Neural progenitor cell (in vitro differentiated cells): Measurements from ENCODE around the gene ELMOD2. TPM values are rescaled to one million over a fixed set of nuclear protein-coding genes. Genes with fewer than 3 reads are reported as not detected.

Source experiments
- DNase-seq: peaks from one replicate; pipeline ENCODE4 v3.0.0-alpha.2; 2016; ENCODE audit warnings: low spot score
- H2AFZ ChIP-seq: fragments of 200-600 bp; sonication (generic); replicated peaks from 2 replicates; pipeline ENCODE4 v1.6.1; 2016; ENCODE audit warnings: antibody characterized with exemption
- H3F3A ChIP-seq: fragments of 200-600 bp; sonication (generic); 2 replicates; pipeline ENCODE4 v1.6.1; 2016; ENCODE audit warnings: antibody characterized with exemption, low read depth
- H3K27ac ChIP-seq: fragments of 200-600 bp; sonication (generic); 2 replicates; pipeline ENCODE4 v1.5.1; 2016; ENCODE audit warnings: mild to moderate bottlenecking
- H3K27me3 ChIP-seq: fragments of 200-600 bp; sonication (generic); 2 replicates; pipeline ENCODE4 v1.6.1; 2016; ENCODE audit warnings: mild to moderate bottlenecking, moderate library complexity
- H3K36me3 ChIP-seq: fragments of 200-600 bp; sonication (generic); 2 replicates; pipeline ENCODE4 v1.5.1; 2016
- H3K4me1 ChIP-seq: fragments of 200-600 bp; sonication (generic); 2 replicates; pipeline ENCODE4 v1.6.1; 2016; ENCODE audit warnings: mixed run types
- H3K4me2 ChIP-seq: fragments of 200-600 bp; sonication (generic); 2 replicates; pipeline ENCODE4 v1.6.1; 2016
- H3K4me3 ChIP-seq: fragments of 200-600 bp; sonication (generic); 2 replicates; pipeline ENCODE4 v1.5.1; 2016
- H3K79me2 ChIP-seq: fragments of 200-600 bp; sonication (generic); 2 replicates; pipeline ENCODE4 v1.6.1; 2016; ENCODE audit warnings: low read depth
- H3K9ac ChIP-seq: fragments of 200-600 bp; sonication (generic); 2 replicates; pipeline ENCODE4 v1.6.1; 2016
- H3K9me3 ChIP-seq: fragments of 200-600 bp; sonication (generic); 2 replicates; pipeline ENCODE4 v1.5.1; 2016; ENCODE audit warnings: low read depth
- H4K20me1 ChIP-seq: fragments of 200-600 bp; sonication (generic); 2 replicates; pipeline ENCODE4 v1.6.1; 2016; ENCODE audit warnings: low read depth
- H3K27ac Mint-ChIP-seq: 3 replicates; pipeline ENCODE4 v1.8.0; 2021; ENCODE audit warnings: mixed read lengths
- H3K27me3 Mint-ChIP-seq: 2 replicates; pipeline ENCODE4 v1.8.0; 2022; ENCODE audit warnings: low read depth, mild to moderate bottlenecking, inconsistent platforms, moderate library complexity, mixed read lengths; ENCODE audit not compliant: insufficient read depth
- H3K36me3 Mint-ChIP-seq: 3 replicates; pipeline ENCODE4 v1.8.0; 2021; ENCODE audit warnings: mixed read lengths
- H3K4me1 Mint-ChIP-seq: 3 replicates; pipeline ENCODE4 v1.8.0; 2021; ENCODE audit warnings: mixed read lengths
- H3K4me3 Mint-ChIP-seq: 3 replicates; pipeline ENCODE4 v1.8.0; 2021; ENCODE audit warnings: mild to moderate bottlenecking, moderate library complexity, mixed read lengths
- H3K9me3 Mint-ChIP-seq: 3 replicates; pipeline ENCODE4 v1.8.0; 2020; ENCODE audit warnings: mixed read lengths
- EZH2 ChIP-seq: fragments of 200-600 bp; sonication (generic); IDR thresholded peaks from 2 replicates; pipeline ENCODE4 v1.6.1; 2017; ENCODE audit warnings: antibody characterized with exemption, mild to moderate bottlenecking, moderate library complexity
- EZH2phosphoT487 ChIP-seq: fragments of 200-600 bp; sonication (generic); IDR thresholded peaks from 2 replicates; pipeline ENCODE4 v1.6.1; 2017; ENCODE audit warnings: antibody characterized with exemption
- total RNA-seq: library from RNA; depleted of rRNA; stranded (reverse); fragments of >200 nt; gene quantifications from 2 replicates; pipeline ENCODE4 v1.2.3, GENCODE V29; 2015; ENCODE audit warnings: low replicate concordance
- TF ChIP-seq, protein P1 (sequence below): fragments of 200-600 bp; sonication (generic); IDR thresholded peaks from 2 replicates; pipeline ENCODE4 v1.5.1; 2017; ENCODE audit warnings: antibody characterized with exemption, mild to moderate bottlenecking

The ELMOD2 gene
- total RNA-seq, 1 donor from 2014 or later, result 128 TPM

DNA sequence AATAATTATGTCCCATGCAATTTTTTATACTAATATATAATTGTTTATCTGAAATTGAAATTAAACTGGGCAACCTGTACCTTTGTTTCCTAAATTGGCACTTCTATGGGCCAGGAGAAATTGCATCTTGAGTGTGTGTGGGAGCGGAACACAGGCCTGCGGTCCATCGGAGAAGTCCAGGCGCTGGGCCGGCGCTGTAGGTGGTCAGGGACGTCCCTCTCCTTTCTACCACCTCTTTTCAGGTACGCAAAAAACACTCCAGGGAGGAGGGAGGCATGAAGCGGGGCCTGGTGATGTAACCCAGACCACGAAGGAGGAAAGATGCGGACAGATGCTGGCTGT lies 26.6 kb upstream of the ELMOD2 start:
- Mint-ChIP-seq H3K4me1 (peaks cover 12% of the 10 kb centered on the region), H3K36me3 (no peaks in the 10 kb centered on the region), H3K27ac (no peak overlapping the region), H3K4me3 (peak overlapping the region; percentile 62), H3K27me3 (peaks cover 13% of the 10 kb centered on the region), H3K9me3 (peaks cover 2% of the 10 kb centered on the region)
- H2AFZ ChIP-seq, result peak overlapping the region; percentile 77
- no peaks in the 10 kb centered on the region for H4K20me1 ChIP-seq
- no peak overlapping the region for H3K9ac ChIP-seq
- DNase-seq, result no peak
- no peaks in the 10 kb centered on the region for H3K79me2 ChIP-seq
- TF ChIP-seq EZH2, result no peak
- TF ChIP-seq EZH2phosphoT487, result no peak
- TF ChIP-seq, protein P1, sequence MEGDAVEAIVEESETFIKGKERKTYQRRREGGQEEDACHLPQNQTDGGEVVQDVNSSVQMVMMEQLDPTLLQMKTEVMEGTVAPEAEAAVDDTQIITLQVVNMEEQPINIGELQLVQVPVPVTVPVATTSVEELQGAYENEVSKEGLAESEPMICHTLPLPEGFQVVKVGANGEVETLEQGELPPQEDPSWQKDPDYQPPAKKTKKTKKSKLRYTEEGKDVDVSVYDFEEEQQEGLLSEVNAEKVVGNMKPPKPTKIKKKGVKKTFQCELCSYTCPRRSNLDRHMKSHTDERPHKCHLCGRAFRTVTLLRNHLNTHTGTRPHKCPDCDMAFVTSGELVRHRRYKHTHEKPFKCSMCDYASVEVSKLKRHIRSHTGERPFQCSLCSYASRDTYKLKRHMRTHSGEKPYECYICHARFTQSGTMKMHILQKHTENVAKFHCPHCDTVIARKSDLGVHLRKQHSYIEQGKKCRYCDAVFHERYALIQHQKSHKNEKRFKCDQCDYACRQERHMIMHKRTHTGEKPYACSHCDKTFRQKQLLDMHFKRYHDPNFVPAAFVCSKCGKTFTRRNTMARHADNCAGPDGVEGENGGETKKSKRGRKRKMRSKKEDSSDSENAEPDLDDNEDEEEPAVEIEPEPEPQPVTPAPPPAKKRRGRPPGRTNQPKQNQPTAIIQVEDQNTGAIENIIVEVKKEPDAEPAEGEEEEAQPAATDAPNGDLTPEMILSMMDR, result no peak
- no peak overlapping the region for H3K27ac ChIP-seq
- H3K4me2 ChIP-seq, result peak overlapping the region; percentile 75
- H3K4me3 ChIP-seq, result peak overlapping the region; percentile 40
- no peaks in the 10 kb centered on the region for H3K36me3 ChIP-seq
- H3F3A ChIP-seq, result peaks cover 6% of the 10 kb centered on the region
- H3K27me3 ChIP-seq, result peaks cover 79% of the 10 kb centered on the region
- H3K9me3 ChIP-seq, result no peaks in the 10 kb centered on the region
- peaks cover 13% of the 10 kb centered on the region for H3K4me1 ChIP-seq

DNA sequence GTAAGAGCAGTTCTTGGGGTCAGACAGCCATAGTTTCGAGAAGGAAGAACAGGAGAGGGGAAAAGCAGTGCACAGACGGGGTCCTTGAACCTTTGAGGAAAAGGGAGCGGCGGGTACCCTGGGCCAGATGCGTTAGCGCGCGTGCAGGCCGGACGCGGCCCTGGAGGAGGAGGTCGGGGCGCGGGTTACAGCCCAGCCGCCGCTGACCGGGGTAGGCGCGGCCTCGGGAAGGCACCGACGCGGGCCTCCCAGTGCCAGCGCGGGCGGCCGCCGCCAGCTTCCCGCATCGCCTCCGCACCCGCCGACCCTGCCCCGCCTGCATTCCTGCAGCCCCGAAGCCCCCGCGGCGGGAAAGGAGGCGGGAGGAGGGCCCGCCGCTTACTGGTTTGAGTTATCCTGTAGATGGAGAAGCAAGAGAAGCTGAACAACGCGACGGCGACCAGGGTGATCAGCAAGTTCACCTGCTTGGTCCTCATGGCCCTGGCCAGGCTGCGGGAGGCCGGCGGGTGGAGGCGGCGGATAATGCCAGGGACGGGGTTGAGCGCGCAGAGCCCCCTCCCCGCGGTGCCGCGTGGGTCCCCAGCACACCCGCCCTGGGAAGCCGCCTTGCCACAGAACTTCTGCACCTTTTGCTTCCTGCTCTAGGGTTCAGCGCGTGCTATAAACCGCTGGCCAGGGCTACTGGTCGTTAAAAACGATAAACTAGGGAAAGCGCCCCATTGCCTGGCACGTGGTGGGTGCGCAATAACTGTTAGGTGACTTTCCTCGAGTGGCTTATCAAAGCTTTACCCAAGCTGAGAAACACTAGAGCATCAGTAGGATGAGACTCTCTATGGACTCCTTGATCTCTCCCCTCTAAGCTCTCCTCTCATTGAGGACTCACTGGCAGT lies 26.0 kb upstream of the ELMOD2 start, which contains the start of gene MGAT4D:
Gene MGAT4D (minus strand): TSS at position 547 of the 890 bp plus-strand sequence. CDS start 71 bp downstream, at position 476.
- H3K9ac ChIP-seq, result no peak within 1 kb of the TSS
- H3K27me3 ChIP-seq, result peaks cover 79% of the 10 kb centered on the region
- H2AFZ ChIP-seq, result peak within 1 kb of the TSS; percentile 77

DNA sequence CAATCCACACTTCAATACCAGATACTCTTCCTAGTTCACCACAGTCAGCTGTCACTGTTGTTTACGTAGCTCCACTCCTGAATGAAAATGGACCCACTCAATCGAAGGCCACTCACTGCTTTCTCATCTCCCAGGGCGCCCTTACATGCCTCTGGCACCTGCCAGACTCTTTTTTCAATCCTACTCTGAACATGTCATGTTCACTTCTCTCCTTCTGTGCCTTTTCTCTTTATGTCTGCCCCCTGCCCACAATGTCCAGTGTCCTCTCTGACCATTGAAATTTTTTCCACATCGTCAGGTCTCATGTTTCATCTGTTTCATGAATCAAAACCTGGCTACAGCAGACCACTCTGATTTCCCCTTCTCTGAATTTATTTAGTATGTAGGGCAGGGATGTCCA lies 24.6 kb upstream of the ELMOD2 start:
- Histone ChIP-seq H3K79me2 (no peaks in the 10 kb centered on the region), H3K9me3 (no peaks in the 10 kb centered on the region), H2AFZ (no peak overlapping the region), H4K20me1 (no peaks in the 10 kb centered on the region), H3K4me2 (no peak overlapping the region), H3K27me3 (peaks cover 76% of the 10 kb centered on the region), H3K4me1 (peaks cover 13% of the 10 kb centered on the region), H3K27ac (no peak overlapping the region), H3K9ac (no peak overlapping the region), H3K36me3 (no peaks in the 10 kb centered on the region), H3F3A (peaks cover 6% of the 10 kb centered on the region), H3K4me3 (no peak overlapping the region)
- Mint-ChIP-seq H3K27me3 (peaks cover 13% of the 10 kb centered on the region), H3K9me3 (peaks cover 2% of the 10 kb centered on the region), H3K27ac (no peak overlapping the region), H3K4me3 (no peak overlapping the region), H3K4me1 (peaks cover 11% of the 10 kb centered on the region), H3K36me3 (no peaks in the 10 kb centered on the region)
- TF ChIP-seq EZH2 (no peak), EZH2phosphoT487 (no peak)
- TF ChIP-seq, protein P1, result no peak
- no peak for DNase-seq

More for the DNA sequence above, 26.0 kb upstream of the ELMOD2 start, which contains the start of gene MGAT4D:
- TF ChIP-seq, protein P1, result no peak
- TF ChIP-seq EZH2, result peak; percentile 91
- peak; percentile 93 for TF ChIP-seq EZH2phosphoT487
- Mint-ChIP-seq H3K27ac (no peak within 1 kb of the TSS), H3K36me3 (no peaks in the 10 kb centered on the region), H3K9me3 (peaks cover 2% of the 10 kb centered on the region), H3K4me3 (peak within 1 kb of the TSS; percentile 62), H3K27me3 (peaks cover 13% of the 10 kb centered on the region), H3K4me1 (peaks cover 12% of the 10 kb centered on the region)
- H3K36me3 ChIP-seq, result no peaks in the 10 kb centered on the region
- H4K20me1 ChIP-seq, result no peaks in the 10 kb centered on the region
- peaks cover 13% of the 10 kb centered on the region for H3K4me1 ChIP-seq
- peak; percentile 82 for DNase-seq
- H3K4me2 ChIP-seq, result peak within 1 kb of the TSS; percentile 75
- H3F3A ChIP-seq, result peaks cover 6% of the 10 kb centered on the region
- H3K9me3 ChIP-seq, result no peaks in the 10 kb centered on the region
- peak within 1 kb of the TSS; percentile 40 for H3K4me3 ChIP-seq
- no peaks in the 10 kb centered on the region for H3K79me2 ChIP-seq
- no peak within 1 kb of the TSS for H3K27ac ChIP-seq
